Putamen (tissue), 1 donor: ENCODE data around the gene POLR1E.
A peak's percentile ranks its signal among the peaks of the same experiment; 100 is the strongest.
"Not testable (repeated sequence)": the region's sequence is repeated elsewhere in the genome, so short reads cannot be mapped to it uniquely, and the experiment has no call there.

ENCODE experiments used
- DNase-seq: peaks from one replicate; pipeline ENCODE4 v3.0.0-alpha.2; 2016; ENCODE audit warnings: low spot score

The POLR1E gene

GRCh38 chr9:37465249-37466036 is 20.3 kb upstream of the POLR1E start, which contains the start of gene ZBTB5:
TSS of gene ZBTB5 (minus strand) at chr9:37465450. CDS start at chr9:37442551, 22,899 bp downstream.
- peak; percentile 100 for DNase-seq

GRCh38 chr9:37466037-37466709 is 19.6 kb upstream of the POLR1E start:
- peak; percentile 58 for DNase-seq

- DNase-seq = not testable (repeated sequence)
Measured at GRCh38 chr9:37467530-37467929, 18.2 kb upstream of the POLR1E start.

- no peak for DNase-seq
Measured at GRCh38 chr9:37468620-37469019, 17.1 kb upstream of the POLR1E start.

GRCh38 chr9:37471942-37472684 is 13.6 kb upstream of the POLR1E start:
- DNase-seq = peak; percentile 69

GRCh38 chr9:37473982-37474381 is 11.8 kb upstream of the POLR1E start:
- not testable (repeated sequence) for DNase-seq

- no peak for DNase-seq
Measured at GRCh38 chr9:37474438-37474837, 11.3 kb upstream of the POLR1E start.

- DNase-seq = no peak
Measured at GRCh38 chr9:37476930-37477329, 8.8 kb upstream of the POLR1E start.

- DNase-seq = not testable (repeated sequence)
Measured at GRCh38 chr9:37477443-37477842, 8.3 kb upstream of the POLR1E start.

GRCh38 chr9:37477987-37478619 is 7.6 kb upstream of the POLR1E start:
- not testable (repeated sequence) for DNase-seq

GRCh38 chr9:37480759-37481158 is 5.0 kb upstream of the POLR1E start:
- DNase-seq = no peak

GRCh38 chr9:37486256-37486615 is 488 bp downstream of the POLR1E start:
- DNase-seq = no peak

GRCh38 chr9:37486616-37487548 is 1.1 kb downstream of the POLR1E start:
- DNase-seq = no peak

- DNase-seq = no peak
Measured at GRCh38 chr9:37491939-37492338, 6.2 kb downstream of the POLR1E start.

- no peak for DNase-seq
Measured at GRCh38 chr9:37495571-37495970, 9.8 kb downstream of the POLR1E start.

- DNase-seq = no peak
Measured at GRCh38 chr9:37496020-37496419, 10.3 kb downstream of the POLR1E start.

- DNase-seq = no peak
Measured at GRCh38 chr9:37497320-37497719, 11.6 kb downstream of the POLR1E start.

GRCh38 chr9:37498457-37498856 is 12.7 kb downstream of the POLR1E start:
- no peak for DNase-seq

GRCh38 chr9:37499297-37499696 is 13.5 kb downstream of the POLR1E start:
- DNase-seq = no peak

- DNase-seq = no peak
Measured at GRCh38 chr9:37501957-37502596, 16.3 kb downstream of the POLR1E start.

GRCh38 chr9:37503736-37504135 is 18.0 kb downstream of the POLR1E start:
- no peak for DNase-seq
